Sigmoid colon (tissue), 4 donors: Measurements from ENCODE around the gene BCAS3.

Experiments used
- CTCF ChIP-seq, 4 experiments: fragments of 450-650 bp in 3 of 4; fragments of 200-600 bp in 1 of 4; IDR thresholded peaks; one replicate each; pipeline ENCODE4 v1.5.1; 2016 to 2019; ENCODE audit warnings: antibody characterized with exemption in 4 of 4, mild to moderate bottlenecking in 3 of 4, moderate library complexity in 2 of 4
- POLR2AphosphoS5 ChIP-seq, 4 donors: sonication (generic); formaldehyde crosslinking; IDR thresholded peaks; one replicate each; pipeline ENCODE4 v1.6.1; 2017; ENCODE audit warnings: antibody characterized with exemption in 4 of 4

- TF ChIP-seq CTCF (IDR thresholded peaks at IDR 0.05) (no peak), POLR2AphosphoS5 (IDR thresholded peaks at IDR 0.05) (no peak)
These were observed 150.3 kb downstream of the BCAS3 start for GRCh38 chr17:60827943-60828342.
